ENCODE data around the gene KANSL3.
A peak's percentile ranks its signal among the peaks of the same experiment; 100 is the strongest.

The KANSL3 gene

DNA sequence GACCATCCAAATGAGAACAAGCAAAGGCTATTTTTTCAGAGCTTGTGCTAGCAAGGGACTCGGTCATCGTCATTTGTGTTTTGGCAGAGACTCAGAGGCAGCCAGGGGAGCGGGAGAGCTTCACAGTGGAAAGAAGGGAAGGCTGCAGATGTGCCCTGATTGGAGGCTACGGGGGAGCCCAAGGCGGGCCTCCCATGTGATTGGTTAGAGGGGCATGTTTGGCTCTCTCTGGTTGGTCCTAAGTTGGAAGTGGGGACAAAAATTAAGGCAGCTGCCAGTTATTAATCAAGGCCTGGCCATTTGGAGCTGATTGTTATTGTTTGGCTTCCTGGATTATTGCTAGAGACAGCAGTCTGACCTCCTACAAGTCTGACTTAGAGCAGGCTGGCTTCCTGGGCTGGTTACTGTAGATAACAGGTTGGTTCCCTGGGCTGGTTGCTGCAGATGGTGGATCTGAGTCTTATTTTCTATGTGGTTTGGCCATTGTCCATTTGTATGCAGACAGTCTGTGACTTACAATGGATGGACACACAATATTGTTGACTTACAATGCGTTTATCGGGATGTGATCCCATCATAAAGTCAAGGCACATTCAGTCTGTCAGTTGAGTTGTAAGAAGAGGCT is 10.3 kb upstream of the KANSL3 start:
- Histone ChIP-seq H4K91ac (ENCODE audit: low read depth, low read length, poor library complexity) (no peak overlapping the region), H3K27ac (replicated peaks; ENCODE audit: low read length) (no peak overlapping the region), H3K9ac (ENCODE audit: low read depth, low read length, poor library complexity) (no peak overlapping the region), H3K4me1 (ENCODE audit: control insufficient read depth in 2 of 2, insufficient read depth in 1 of 2, low read depth in 1 of 2, low read length in 2 of 2) (no peaks in the 10 kb centered on the region), H2BK12ac (ENCODE audit: low read length) (no peak overlapping the region), H3K9me3 (replicated peaks in 1 of 2; ENCODE audit: control insufficient read depth in 2 of 2, insufficient read depth in 1 of 2, low read depth in 1 of 2, low read length in 2 of 2) (no peaks in the 10 kb centered on the region), H3K4ac (ENCODE audit: low read length) (no peak overlapping the region), H2AK5ac (ENCODE audit: low read depth, low read length) (no peak overlapping the region), H3K36me3 (replicated peaks in 1 of 2; ENCODE audit: control insufficient read depth in 2 of 2, insufficient read depth in 2 of 2, low read length in 2 of 2) (no peaks in the 10 kb centered on the region), H2BK15ac (ENCODE audit: low read length) (no peak overlapping the region), H3K18ac (ENCODE audit: low read length) (no peak overlapping the region), H3K4me3 (ENCODE audit: low read length in 2 of 2) (no peak overlapping the region), H2BK5ac (ENCODE audit: low read length) (no peak overlapping the region), H3K27me3 (ENCODE audit: control insufficient read depth in 3 of 3, insufficient read depth in 3 of 3, low read depth in 1 of 3, low read length in 3 of 3) (no peaks in the 10 kb centered on the region), H4K8ac (ENCODE audit: low read depth, low read length) (no peak overlapping the region), H3K79me1 (ENCODE audit: low read depth, low read length) (peaks cover 5% of the 10 kb centered on the region), H3K23ac (ENCODE audit: low read depth, low read length, poor library complexity) (no peak overlapping the region), H3K4me2 (ENCODE audit: insufficient read depth, low read length, poor library complexity, severe bottlenecking) (no peak overlapping the region), H2BK120ac (ENCODE audit: low read depth, low read length) (no peak overlapping the region), H3K14ac (ENCODE audit: low read length) (no peak overlapping the region), H2AFZ (ENCODE audit: low read length) (no peak overlapping the region)
- no peak for DNase-seq (ENCODE audit: low spot score)
- WGBS, 2 donors (ENCODE audit: extremely low coverage in 2 of 2, insufficient read length in 2 of 2, insufficient replicate concordance in 1 of 2), result no CpG with 5 or more reads among the region's 7 CpGs

GRCh38 chr2:96647681-96648080 is 9.6 kb upstream of the KANSL3 start:
- no peak overlapping the region for H2BK15ac ChIP-seq (ENCODE audit: low read length)
- no peak overlapping the region for H2BK5ac ChIP-seq (ENCODE audit: low read length)
- H3K14ac ChIP-seq (ENCODE audit: low read length), result no peak overlapping the region
- no peak overlapping the region for H2AK5ac ChIP-seq (ENCODE audit: low read depth, low read length)
- H3K27me3 ChIP-seq (ENCODE audit: control insufficient read depth in 3 of 3, insufficient read depth in 3 of 3, low read depth in 1 of 3, low read length in 3 of 3), result no peaks in the 10 kb centered on the region
- no peak overlapping the region for H2BK12ac ChIP-seq (ENCODE audit: low read length)
- H3K4ac ChIP-seq (ENCODE audit: low read length), result no peak overlapping the region
- no peak overlapping the region for H4K91ac ChIP-seq (ENCODE audit: low read depth, low read length, poor library complexity)
- no peaks in the 10 kb centered on the region for H3K9me3 ChIP-seq (replicated peaks in 1 of 2; ENCODE audit: control insufficient read depth in 2 of 2, insufficient read depth in 1 of 2, low read depth in 1 of 2, low read length in 2 of 2)
- no peak overlapping the region for H3K9ac ChIP-seq (ENCODE audit: low read depth, low read length, poor library complexity)
- H2BK120ac ChIP-seq (ENCODE audit: low read depth, low read length), result no peak overlapping the region
- no CpG with 5 or more reads among the region's 6 CpGs for WGBS, 2 donors (ENCODE audit: extremely low coverage in 2 of 2, insufficient read length in 2 of 2, insufficient replicate concordance in 1 of 2)
- no peak overlapping the region for H3K27ac ChIP-seq (replicated peaks; ENCODE audit: low read length)
- no peak overlapping the region for H2AFZ ChIP-seq (ENCODE audit: low read length)
- H3K23ac ChIP-seq (ENCODE audit: low read depth, low read length, poor library complexity), result no peak overlapping the region
- H3K36me3 ChIP-seq (replicated peaks in 1 of 2; ENCODE audit: control insufficient read depth in 2 of 2, insufficient read depth in 2 of 2, low read length in 2 of 2), result no peaks in the 10 kb centered on the region
- H3K4me3 ChIP-seq (ENCODE audit: low read length in 2 of 2), result no peak overlapping the region
- H3K79me1 ChIP-seq (ENCODE audit: low read depth, low read length), result peaks cover 5% of the 10 kb centered on the region
- no peak overlapping the region for H4K8ac ChIP-seq (ENCODE audit: low read depth, low read length)
- H3K4me2 ChIP-seq (ENCODE audit: insufficient read depth, low read length, poor library complexity, severe bottlenecking), result no peak overlapping the region
- peaks cover 2 to 4% of the 10 kb centered on the region in 2 donors for H3K4me1 ChIP-seq (ENCODE audit: control insufficient read depth in 2 of 2, insufficient read depth in 1 of 2, low read depth in 1 of 2, low read length in 2 of 2)
- H3K18ac ChIP-seq (ENCODE audit: low read length), result peak overlapping the region; percentile 8
- no peak for DNase-seq (ENCODE audit: low spot score)

DNA sequence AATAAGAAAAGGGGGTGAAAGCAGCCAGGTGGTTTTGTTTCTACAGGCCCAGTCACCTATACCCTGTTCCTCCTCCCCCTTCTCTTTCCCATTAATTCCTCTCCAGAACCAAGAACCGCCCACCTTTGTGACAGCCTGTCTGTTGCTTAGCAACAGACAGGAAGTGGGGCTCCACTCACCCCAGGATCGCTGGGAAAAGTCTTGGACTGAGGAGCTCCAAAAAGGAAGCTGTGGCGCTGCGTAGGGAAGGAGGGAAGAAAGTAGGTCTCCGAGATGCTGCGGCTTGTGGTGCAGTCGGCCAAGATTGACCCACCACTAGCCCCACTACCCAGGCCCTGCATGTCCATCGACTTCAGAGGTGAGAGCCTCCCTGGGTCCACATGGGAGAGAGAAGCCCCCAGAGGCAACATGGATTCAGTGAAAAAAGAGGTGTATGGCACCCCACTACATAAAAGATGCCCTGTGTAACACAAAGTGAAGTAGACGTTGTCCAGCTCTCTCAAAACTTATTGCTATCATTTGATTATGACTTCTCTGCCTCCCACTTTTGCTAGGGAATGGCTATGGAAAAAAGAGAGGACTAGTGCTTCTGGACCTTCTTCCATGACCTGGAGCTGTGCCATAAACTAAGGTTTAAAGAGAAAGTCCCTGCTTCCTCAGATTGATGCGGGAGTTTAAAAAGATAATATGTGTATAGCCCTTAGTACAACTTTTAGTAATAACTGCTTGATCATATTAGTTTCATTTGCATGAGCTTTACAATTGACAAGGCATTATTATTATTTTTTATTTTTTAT is 4.7 kb upstream of the KANSL3 start, which contains the start of gene FER1L5:
FER1L5 (plus strand) TSS at position 201 of the 797 bp plus-strand sequence; CDS start at position 274, 73 bp downstream.
- Histone ChIP-seq H3K14ac (ENCODE audit: low read length) (no peak within 1 kb of the TSS), H3K9me3 (replicated peaks in 1 of 2; ENCODE audit: control insufficient read depth in 2 of 2, insufficient read depth in 1 of 2, low read depth in 1 of 2, low read length in 2 of 2) (no peaks in the 10 kb centered on the region), H3K79me1 (ENCODE audit: low read depth, low read length) (peaks cover 3% of the 10 kb centered on the region), H2AFZ (ENCODE audit: low read length) (peak within 1 kb of the TSS; percentile 83), H3K36me3 (replicated peaks in 1 of 2; ENCODE audit: control insufficient read depth in 2 of 2, insufficient read depth in 2 of 2, low read length in 2 of 2) (no peaks in the 10 kb centered on the region), H4K8ac (ENCODE audit: low read depth, low read length) (no peak within 1 kb of the TSS), H2BK120ac (ENCODE audit: low read depth, low read length) (no peak within 1 kb of the TSS), H3K18ac (ENCODE audit: low read length) (peak within 1 kb of the TSS; percentile 96), H2BK12ac (ENCODE audit: low read length) (no peak within 1 kb of the TSS), H3K27ac (replicated peaks; ENCODE audit: low read length) (peak within 1 kb of the TSS; percentile 84), H3K27me3 (ENCODE audit: control insufficient read depth in 3 of 3, insufficient read depth in 3 of 3, low read depth in 1 of 3, low read length in 3 of 3) (no peaks in the 10 kb centered on the region), H2AK5ac (ENCODE audit: low read depth, low read length) (no peak within 1 kb of the TSS), H3K4me2 (ENCODE audit: insufficient read depth, low read length, poor library complexity, severe bottlenecking) (peak within 1 kb of the TSS; percentile 67), H4K91ac (ENCODE audit: low read depth, low read length, poor library complexity) (no peak within 1 kb of the TSS), H3K4ac (ENCODE audit: low read length) (no peak within 1 kb of the TSS), H3K9ac (ENCODE audit: low read depth, low read length, poor library complexity) (peak within 1 kb of the TSS; percentile 83), H2BK5ac (ENCODE audit: low read length) (no peak within 1 kb of the TSS), H3K4me3 (ENCODE audit: low read length in 2 of 2) (peak within 1 kb of the TSS; percentile 39 to 79), H2BK15ac (ENCODE audit: low read length) (no peak within 1 kb of the TSS), H3K4me1 (ENCODE audit: control insufficient read depth in 2 of 2, insufficient read depth in 1 of 2, low read depth in 1 of 2, low read length in 2 of 2) (peaks cover 2 to 5% of the 10 kb centered on the region in 2 donors), H3K23ac (ENCODE audit: low read depth, low read length, poor library complexity) (no peak within 1 kb of the TSS)
- WGBS, 2 donors (ENCODE audit: extremely low coverage in 2 of 2, insufficient read length in 2 of 2, insufficient replicate concordance in 1 of 2), result no CpG with 5 or more reads among the region's 10 CpGs
- peak; percentile 67 for DNase-seq (ENCODE audit: low spot score)

Data from neuronal stem cell (in vitro differentiated cells).